GM12891 (cell line): ENCODE data around the gene MRPS21.

ENCODE experiments used
- POLR2A ChIP-seq: IDR thresholded peaks from 2 replicates; pipeline ENCODE4 v1.6.1; 2011; ENCODE audit warnings: low read depth, low read length, control low read depth
- POLR2AphosphoS5 ChIP-seq: IDR thresholded peaks from 2 replicates; pipeline ENCODE4 v1.6.1; 2011; ENCODE audit warnings: low read depth, low read length, control low read depth
- POU2F2 ChIP-seq: IDR thresholded peaks from 2 replicates; pipeline ENCODE4 v1.6.1; 2011; ENCODE audit warnings: low read depth, mild to moderate bottlenecking, control low read depth, low read length, moderate library complexity
- SPI1 ChIP-seq: IDR thresholded peaks from 2 replicates; pipeline ENCODE4 v1.6.1; 2011; ENCODE audit warnings: low read depth, low read length, control low read depth
- TAF1 ChIP-seq: IDR thresholded peaks from 2 replicates; pipeline ENCODE4 v1.6.1; 2011; ENCODE audit warnings: low read depth, low read length, control low read depth

- TF ChIP-seq SPI1 (no peak), POLR2A (no peak), POLR2AphosphoS5 (no peak), TAF1 (no peak), POU2F2 (no peak)
Observed at GRCh38 chr1:150288382-150288781, 5.3 kb upstream of the MRPS21 start.
